ENCODE measurements around the gene PCGF3.

PCGF3 gene

GRCh38 chr4:814312-814850 lies 108.7 kb downstream of the PCGF3 start:
- H3K27me3 ChIP-seq (ENCODE audit: control insufficient read depth, insufficient read depth, low read length): no peaks in the 10 kb centered on the region
- H3K27ac ChIP-seq: no peak overlapping the region
- no peaks in the 10 kb centered on the region for H3K36me3 ChIP-seq (ENCODE audit: control insufficient read depth, insufficient read depth, low read length)
- no peaks in the 10 kb centered on the region for H3K4me1 ChIP-seq
- H3K4me3 ChIP-seq (ENCODE audit: low read depth, low read length): no peak overlapping the region
- TF ChIP-seq, protein P1, sequence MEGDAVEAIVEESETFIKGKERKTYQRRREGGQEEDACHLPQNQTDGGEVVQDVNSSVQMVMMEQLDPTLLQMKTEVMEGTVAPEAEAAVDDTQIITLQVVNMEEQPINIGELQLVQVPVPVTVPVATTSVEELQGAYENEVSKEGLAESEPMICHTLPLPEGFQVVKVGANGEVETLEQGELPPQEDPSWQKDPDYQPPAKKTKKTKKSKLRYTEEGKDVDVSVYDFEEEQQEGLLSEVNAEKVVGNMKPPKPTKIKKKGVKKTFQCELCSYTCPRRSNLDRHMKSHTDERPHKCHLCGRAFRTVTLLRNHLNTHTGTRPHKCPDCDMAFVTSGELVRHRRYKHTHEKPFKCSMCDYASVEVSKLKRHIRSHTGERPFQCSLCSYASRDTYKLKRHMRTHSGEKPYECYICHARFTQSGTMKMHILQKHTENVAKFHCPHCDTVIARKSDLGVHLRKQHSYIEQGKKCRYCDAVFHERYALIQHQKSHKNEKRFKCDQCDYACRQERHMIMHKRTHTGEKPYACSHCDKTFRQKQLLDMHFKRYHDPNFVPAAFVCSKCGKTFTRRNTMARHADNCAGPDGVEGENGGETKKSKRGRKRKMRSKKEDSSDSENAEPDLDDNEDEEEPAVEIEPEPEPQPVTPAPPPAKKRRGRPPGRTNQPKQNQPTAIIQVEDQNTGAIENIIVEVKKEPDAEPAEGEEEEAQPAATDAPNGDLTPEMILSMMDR (IDR thresholded peaks at IDR 0.05): no peak
- H3K4me2 ChIP-seq (ENCODE audit: low read length): no peak overlapping the region
- no peaks in the 10 kb centered on the region for H3K79me2 ChIP-seq
- no peaks in the 10 kb centered on the region for H3K9me3 ChIP-seq (ENCODE audit: control insufficient read depth, low read length)
- H2AFZ ChIP-seq: no peak overlapping the region
- H3K9ac ChIP-seq: no peak overlapping the region

GRCh38 chr4:815464-816146 lies 110.0 kb downstream of the PCGF3 start:
- no peaks in the 10 kb centered on the region for H3K9me3 ChIP-seq (ENCODE audit: control insufficient read depth, low read length)
- no peak overlapping the region for H2AFZ ChIP-seq
- H3K79me2 ChIP-seq: no peaks in the 10 kb centered on the region
- no peak overlapping the region for H3K4me2 ChIP-seq (ENCODE audit: low read length)
- TF ChIP-seq, protein P1 (IDR thresholded peaks at IDR 0.05): no peak
- no peaks in the 10 kb centered on the region for H3K36me3 ChIP-seq (ENCODE audit: control insufficient read depth, insufficient read depth, low read length)
- H3K27me3 ChIP-seq (ENCODE audit: control insufficient read depth, insufficient read depth, low read length): no peaks in the 10 kb centered on the region
- H3K27ac ChIP-seq: no peak overlapping the region
- no peaks in the 10 kb centered on the region for H3K4me1 ChIP-seq
- no peak overlapping the region for H3K9ac ChIP-seq
- H3K4me3 ChIP-seq (ENCODE audit: low read depth, low read length): no peak overlapping the region

GRCh38 chr4:818106-818921 lies 112.7 kb downstream of the PCGF3 start:
- no peaks in the 10 kb centered on the region for H3K4me1 ChIP-seq
- no peak overlapping the region for H3K9ac ChIP-seq
- H3K27ac ChIP-seq: no peak overlapping the region
- H3K79me2 ChIP-seq: no peaks in the 10 kb centered on the region
- no peaks in the 10 kb centered on the region for H3K27me3 ChIP-seq (ENCODE audit: control insufficient read depth, insufficient read depth, low read length)
- H3K4me2 ChIP-seq (ENCODE audit: low read length): no peak overlapping the region
- H2AFZ ChIP-seq: no peak overlapping the region
- TF ChIP-seq, protein P1 (IDR thresholded peaks at IDR 0.05): no peak
- H3K36me3 ChIP-seq (ENCODE audit: control insufficient read depth, insufficient read depth, low read length): no peaks in the 10 kb centered on the region
- H3K4me3 ChIP-seq (ENCODE audit: low read depth, low read length): no peak overlapping the region
- no peaks in the 10 kb centered on the region for H3K9me3 ChIP-seq (ENCODE audit: control insufficient read depth, low read length)

GRCh38 chr4:819401-820229 lies 114.0 kb downstream of the PCGF3 start:
- Histone ChIP-seq H2AFZ (no peak overlapping the region), H3K79me2 (no peaks in the 10 kb centered on the region), H3K36me3 (ENCODE audit: control insufficient read depth, insufficient read depth, low read length) (no peaks in the 10 kb centered on the region), H3K27ac (no peak overlapping the region), H3K4me1 (no peaks in the 10 kb centered on the region), H3K27me3 (ENCODE audit: control insufficient read depth, insufficient read depth, low read length) (no peaks in the 10 kb centered on the region), H3K9me3 (ENCODE audit: control insufficient read depth, low read length) (no peaks in the 10 kb centered on the region), H3K9ac (no peak overlapping the region), H3K4me3 (ENCODE audit: low read depth, low read length) (no peak overlapping the region), H3K4me2 (ENCODE audit: low read length) (no peak overlapping the region)
- TF ChIP-seq, protein P1 (IDR thresholded peaks at IDR 0.05): no peak
